COLO668 (cell line): ENCODE data around the gene SIGLEC11.
"Not testable (repeated sequence)": the region's sequence is repeated elsewhere in the genome, so short reads cannot be mapped to it uniquely, and the experiment has no call there.

Experiments used
- DNase-seq: peaks from one replicate; lab custom pipeline; 2025; ENCODE audit not compliant: unreplicated experiment; lab: John Stamatoyannopoulos, UW

Gene SIGLEC11, protein sequence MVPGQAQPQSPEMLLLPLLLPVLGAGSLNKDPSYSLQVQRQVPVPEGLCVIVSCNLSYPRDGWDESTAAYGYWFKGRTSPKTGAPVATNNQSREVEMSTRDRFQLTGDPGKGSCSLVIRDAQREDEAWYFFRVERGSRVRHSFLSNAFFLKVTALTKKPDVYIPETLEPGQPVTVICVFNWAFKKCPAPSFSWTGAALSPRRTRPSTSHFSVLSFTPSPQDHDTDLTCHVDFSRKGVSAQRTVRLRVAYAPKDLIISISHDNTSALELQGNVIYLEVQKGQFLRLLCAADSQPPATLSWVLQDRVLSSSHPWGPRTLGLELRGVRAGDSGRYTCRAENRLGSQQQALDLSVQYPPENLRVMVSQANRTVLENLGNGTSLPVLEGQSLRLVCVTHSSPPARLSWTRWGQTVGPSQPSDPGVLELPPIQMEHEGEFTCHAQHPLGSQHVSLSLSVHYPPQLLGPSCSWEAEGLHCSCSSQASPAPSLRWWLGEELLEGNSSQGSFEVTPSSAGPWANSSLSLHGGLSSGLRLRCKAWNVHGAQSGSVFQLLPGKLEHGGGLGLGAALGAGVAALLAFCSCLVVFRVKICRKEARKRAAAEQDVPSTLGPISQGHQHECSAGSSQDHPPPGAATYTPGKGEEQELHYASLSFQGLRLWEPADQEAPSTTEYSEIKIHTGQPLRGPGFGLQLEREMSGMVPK

DNA sequence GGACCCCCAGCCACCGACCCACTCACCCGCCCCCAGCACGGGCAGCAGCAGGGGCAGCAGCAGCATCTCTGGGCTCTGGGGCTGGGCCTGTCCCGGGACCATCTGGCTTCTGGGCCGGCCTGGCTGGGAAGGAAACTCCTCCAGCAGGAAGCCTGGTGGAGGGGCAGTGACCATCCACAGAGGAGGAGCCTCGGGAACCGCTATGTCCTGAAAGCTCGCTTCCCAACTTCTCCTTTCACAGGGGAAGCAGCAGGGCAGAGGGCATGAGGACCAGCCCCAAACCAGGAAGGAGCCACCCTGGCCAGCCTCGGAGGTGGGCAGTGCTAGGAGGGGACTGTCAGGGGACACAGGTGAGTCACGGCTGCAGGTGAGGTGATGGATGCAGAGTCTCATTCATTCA lies at the start of gene SIGLEC11:
SIGLEC11 (minus strand) TSS at position 193 of the 400 bp plus-strand sequence; CDS start at position 102, 91 bp downstream.
- DNase-seq: not testable (repeated sequence)

DNA sequence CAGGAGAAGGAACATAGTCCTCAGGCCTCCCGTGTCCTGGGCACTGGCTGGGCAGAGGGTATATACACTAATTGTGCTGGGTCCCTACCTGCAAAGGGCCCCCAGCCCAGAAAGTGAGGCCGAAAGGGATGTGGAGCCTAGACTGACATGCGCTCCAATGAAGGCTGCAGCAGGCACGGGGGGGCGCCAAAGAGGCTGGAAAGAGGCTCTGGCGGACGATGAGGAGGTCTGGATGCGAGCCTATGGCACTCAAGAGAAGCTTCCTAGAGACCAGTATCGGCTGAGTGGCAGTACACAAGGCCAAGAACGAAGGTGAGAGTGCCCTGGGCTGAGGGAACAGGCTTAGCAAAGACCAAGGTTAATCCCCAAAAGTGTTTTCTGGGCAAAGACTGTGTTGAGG lies 47.6 kb upstream of the SIGLEC11 start:
- DNase-seq: peak; percentile 51

DNA sequence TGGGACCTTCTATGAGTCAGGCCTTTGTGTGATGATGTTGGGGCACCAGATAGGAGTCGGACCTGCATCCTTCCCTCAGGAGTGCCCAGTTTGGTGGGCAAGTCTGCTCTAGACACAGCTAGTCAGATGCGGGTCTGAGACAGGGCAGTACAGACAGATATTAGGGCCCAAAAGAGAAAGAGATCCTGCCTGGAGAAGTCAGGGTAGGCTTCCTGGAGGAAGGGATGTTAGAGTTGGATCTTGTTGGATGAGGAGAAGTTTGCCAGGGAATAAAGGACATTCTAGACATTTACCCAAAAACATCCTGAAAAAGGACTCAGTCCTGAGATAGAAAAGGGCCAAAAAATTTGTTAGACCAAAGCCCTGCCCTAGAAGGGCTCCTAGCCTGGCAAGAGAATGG lies 47.0 kb upstream of the SIGLEC11 start:
- no peak for DNase-seq

DNA sequence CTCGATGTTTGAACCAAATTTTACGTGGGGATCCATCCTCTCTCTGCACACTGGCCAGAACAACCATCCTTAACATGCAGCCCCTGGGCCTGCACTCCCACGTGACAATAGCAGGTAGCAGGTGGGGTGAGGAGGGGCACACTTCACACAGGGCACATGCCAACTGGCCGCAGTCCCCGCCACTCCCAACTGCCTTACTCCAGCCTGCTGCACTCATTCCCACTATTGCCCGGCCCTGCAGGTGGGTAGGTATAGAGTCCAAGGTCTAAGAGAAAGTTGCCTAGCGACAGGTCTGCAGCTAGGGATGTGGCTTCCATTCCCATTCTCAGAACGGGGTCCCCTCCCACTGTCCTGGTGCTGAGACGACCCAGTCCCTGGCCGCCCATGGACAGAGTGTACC lies 46.2 kb upstream of the SIGLEC11 start:
- DNase-seq: no peak

DNA sequence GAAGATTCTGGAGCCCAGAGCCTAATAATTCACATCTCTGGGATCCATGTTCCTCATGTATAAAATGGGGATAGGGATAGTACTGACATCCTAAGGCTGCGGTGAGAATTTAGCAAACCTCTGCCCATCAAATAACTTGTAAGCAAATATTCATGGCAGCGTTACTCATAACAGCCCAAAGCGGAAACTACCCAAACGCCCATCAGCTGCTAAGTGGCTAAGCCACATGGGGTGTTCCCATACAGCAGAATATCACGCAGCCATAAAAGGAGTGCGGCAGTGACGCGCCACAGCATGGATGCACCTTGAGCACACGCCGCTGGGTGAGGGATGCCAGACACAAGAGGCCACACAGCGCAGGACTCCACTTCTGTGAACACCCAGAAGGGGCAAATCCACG lies 44.5 kb upstream of the SIGLEC11 start:
- no peak for DNase-seq

DNA sequence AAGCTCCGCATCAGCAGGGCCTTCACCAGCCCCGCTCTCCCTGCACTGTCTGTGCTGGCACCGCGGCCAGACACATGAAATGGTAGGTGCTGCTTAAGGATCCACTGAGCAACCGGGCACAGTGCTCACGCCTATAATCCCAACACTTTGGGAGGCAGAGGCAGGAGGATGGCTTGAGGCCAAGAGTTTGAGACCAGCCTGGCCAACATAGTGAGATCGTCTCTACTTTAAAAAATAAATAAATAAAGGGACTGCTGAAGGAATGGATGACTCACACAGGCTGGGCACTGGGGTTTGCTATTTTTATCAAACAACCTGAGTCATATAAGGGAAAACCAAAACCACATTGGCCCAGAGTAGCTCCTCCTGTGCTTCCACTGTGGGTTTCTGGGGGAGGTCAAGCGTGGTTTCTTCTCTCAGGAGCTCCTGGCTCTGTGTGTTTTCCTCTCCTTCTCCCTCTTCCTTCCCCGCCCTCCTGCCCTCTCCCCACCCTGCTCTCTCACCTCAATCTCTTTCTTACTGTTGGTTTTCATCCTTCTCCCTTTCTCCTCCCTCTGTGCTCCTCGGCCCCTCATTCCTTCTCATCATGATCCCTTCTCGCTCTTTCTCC lies 42.9 kb upstream of the SIGLEC11 start:
- DNase-seq: no peak

DNA sequence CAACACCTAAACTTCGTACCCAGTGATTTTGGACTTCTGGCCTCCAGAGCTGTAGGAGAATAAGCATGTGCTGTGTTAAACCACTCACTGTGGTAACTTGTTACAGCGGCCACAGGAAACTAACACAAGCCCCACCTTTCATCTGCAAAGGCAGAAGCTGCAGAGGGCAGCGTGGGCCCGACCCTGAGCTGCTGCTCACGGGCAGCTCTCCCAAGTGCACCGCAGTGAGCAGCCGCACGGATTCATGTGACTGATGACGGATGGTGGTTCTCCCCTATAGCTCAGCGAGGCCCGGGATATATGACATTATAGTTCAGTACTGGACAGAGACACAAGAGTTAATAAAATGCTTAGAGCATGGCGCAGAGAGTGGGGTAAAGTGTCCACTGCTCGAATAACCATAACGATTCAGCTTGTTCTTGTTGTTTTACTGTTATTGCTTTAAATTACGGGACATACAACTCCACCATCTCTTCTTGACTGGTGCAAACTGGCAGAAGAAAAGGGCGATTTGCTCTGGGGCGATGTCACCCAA lies 42.3 kb upstream of the SIGLEC11 start:
- DNase-seq: no peak

DNA sequence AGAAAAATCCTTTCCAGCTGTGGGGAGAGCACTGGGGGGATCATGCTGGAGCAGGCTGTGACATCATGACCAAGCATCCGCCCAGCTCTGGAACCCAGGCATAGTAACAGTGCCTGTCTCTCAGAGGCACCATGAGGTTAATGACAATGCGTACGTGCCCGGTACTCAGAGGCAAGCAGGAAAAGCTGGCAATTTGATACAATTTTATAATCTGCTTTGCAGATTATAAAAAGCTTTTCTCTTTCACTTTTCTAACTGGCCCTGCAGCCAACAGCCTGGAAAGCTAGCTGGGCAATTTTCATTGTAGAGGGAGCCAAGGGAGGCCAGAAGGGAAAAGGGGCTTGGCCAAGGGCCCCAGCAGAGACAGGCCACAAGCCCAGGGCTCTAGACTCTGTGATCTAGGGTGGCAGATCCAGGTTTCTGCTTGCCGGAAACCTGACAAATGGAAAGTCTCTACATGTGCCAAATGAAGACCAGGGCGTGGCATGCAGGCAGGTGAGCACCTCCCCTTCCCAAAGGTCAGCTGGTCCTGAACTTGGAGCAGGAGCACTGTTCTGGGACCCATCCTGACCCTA lies 41.5 kb upstream of the SIGLEC11 start:
- no peak for DNase-seq

DNA sequence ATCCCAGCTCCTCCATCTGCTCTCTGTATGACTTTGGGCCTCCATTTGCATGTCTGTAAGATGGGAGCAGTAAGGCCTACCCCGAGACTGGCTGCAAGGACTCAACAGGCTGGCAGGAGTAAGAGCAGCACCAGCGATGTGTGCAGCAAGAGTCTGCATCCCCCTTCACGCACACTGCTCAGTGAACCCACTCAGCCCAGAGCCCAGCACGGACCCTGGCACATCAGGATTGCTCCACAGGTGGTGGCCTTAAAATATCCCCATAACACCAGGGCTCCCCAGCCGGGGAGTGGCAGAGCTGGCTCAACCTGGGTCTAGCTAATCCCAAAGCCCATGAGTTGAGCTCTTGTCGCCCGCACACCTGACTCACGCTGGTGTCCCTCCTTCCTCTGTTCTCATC lies 40.8 kb upstream of the SIGLEC11 start:
- no peak for DNase-seq

DNA sequence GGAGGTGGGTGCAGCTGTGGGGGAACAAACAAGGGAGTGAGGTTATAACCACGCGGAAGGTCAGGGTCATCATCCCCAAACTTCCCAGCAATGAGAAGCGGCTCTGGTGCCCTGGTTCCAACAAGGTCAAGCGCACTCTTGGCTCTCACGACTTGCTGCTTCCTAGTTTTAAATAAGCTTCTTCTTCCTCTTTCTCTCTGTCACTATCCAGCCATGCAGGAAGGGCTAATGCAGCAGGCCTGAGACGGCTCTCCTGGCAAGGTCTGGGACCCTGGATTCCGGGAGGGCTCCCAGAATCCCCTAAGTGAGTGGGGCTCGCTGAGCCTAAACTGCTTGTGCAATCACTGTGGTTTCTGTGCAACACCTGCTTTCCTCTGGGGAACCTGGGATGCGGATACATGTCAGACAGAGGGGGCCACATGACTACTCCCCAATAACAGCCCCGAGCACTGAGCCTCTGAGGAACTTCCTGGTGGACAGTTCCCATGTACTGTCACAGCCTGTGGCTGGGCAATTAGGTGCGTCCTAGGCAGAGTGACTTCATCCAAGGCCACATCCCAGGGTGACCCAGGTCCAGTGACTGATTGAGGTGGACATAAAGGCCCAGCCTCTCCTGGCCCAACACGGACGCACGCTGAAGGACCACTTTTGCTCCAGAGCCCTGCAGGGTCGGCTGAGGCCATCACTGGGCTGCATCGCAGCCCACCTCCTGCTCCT lies 40.0 kb upstream of the SIGLEC11 start:
- DNase-seq: no peak

DNA sequence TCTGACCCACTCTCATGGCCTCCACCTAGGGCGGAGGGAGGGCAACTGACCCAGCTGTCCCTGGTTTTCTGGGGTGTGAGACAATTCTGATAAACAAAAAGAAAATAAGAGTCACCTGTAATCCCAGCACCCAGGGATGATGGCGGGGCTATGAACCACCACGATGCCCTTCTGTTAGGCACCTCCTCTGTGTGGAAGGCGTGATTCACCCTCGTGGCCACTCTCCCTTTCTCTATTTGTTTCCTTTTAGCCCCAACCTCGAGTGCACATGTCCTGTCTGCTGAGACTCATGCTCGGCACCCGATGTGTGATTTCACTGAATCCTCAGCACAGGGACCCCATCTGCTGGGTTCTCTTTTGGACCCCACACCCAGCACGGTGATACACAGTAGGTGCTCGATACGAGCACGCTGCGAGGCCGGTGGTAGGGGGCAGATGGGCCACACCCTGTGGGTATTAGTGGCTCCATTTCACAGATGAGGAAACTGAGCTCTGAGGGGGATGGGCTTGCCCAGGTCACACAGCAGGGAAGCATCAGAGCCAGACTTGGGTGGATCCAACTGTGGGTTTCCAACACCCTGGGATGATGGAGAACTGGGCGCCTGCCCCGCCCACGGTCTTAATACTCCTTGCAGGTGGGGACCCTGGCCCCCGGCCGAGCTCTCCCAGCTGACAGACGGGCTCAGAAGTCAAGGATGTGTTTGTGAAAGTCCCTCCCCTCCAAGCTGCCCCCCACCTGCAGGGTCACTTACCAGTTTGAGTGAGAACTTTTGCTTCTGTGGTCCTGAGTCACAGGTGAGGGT lies 39.3 kb upstream of the SIGLEC11 start:
- no peak for DNase-seq

DNA sequence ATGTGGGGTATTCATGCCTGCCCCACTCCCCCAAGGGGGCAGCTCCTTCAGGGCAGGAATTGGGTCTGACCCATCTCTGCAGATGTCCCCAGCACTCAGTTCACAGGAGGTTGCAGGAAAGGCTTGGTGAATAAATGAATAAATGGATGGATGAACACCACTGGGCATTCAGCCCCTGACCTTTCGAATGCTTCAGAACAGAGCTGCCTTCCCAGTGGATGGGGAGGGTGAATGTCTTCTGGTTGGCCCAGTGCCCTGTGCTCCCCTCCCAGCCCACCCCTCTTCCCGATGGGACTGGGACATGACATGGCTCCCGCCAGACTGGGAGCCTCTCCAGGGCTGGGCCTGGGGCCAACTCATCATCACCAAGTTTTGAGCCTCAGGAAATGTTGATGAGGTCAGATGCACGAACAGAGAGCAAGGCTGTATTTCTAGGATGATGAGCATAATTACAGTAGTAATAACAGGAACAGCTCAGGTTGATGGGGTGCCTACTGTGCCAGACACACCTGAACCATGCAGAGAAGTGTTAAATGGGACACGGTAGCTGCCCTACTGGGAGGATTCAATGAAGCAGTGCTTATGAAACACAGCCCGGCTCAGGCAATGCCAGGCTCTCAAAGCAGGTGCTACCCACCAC lies 38.5 kb upstream of the SIGLEC11 start:
- DNase-seq: no peak

DNA sequence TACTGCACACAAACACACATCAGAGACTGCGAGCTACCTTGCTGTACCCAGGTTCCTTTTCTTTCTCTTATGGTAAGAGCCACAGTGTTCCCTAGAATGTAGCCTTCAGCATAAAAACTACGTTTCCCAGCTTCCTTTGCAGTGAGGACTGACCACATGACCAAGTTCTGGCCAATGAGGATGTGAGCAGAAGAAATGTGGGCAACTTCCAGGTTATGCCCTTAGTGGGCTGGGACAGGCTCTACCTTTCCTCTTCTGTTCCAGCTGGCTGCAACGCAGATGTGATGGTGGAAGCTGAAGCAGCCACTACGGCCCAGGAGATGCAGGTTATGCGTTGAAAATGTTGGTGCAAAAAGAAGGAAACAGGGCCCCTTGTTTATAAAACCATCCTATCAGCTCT lies 36.7 kb upstream of the SIGLEC11 start:
- DNase-seq: peak; percentile 6

DNA sequence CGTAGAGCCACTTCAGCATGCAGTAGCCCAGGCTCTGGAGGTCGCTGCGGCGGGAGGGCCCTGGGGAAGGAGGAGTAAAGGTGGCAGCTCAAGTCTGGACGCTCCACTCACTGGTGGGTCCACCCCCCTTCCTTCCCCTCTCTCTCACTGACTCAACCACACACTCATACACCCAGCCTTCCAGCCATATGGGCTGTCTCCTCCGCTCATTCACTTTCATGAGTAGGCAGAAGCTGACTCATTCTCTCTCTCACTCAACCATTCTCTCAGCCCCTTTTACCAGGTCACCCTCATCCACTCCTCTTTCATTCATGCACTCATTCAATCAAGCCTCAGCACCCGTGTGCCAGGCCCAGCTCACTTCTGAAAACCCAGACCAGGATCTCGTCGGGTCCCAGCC lies 27.5 kb upstream of the SIGLEC11 start:
- DNase-seq: no peak

DNA sequence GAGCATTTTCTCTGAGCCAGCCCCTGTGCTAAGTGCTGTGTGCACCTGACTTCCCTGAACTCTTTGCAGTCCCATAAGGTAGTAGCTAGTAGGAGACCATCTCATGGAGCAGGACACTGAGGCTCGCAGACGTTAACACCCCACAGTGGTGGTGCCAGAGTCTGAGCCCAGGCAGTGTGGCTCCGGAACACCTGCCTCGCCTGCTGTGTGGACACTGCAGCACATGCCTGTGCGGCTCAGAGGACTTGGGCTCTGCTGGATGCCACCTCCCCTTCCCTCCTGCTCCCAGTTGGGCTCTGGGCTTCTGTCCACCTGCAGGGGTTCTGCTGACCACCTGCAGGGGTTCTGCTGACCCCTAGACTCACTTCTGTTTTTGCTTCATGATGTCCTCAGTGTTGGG lies 27.0 kb upstream of the SIGLEC11 start:
- DNase-seq: no peak

DNA sequence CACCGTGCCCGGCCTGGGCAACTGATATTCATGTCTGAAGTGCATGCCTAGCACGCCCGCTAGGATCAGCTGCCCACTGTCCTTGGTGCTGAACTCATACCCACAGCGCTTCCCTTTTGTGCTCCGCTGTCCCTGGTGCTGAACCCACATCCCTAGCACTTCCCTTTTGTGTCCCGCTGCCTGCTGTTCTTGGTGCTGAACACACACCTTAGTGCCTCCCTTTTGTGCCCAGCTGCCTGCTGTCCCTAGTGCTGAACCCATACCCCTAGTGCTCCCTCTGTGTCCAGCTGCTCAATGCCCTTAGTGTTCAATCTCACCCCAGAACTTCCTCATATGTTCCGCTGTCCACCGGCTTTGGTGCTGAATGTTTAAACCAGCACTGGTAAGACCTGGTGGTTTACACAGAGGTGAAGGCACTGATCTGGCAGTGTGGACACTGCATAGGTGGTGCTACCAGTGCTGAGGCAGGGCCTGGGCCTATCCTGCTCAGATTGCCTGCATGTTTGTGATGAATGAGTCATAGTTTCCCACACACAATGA lies 26.3 kb upstream of the SIGLEC11 start:
- peak; percentile 17 for DNase-seq

DNA sequence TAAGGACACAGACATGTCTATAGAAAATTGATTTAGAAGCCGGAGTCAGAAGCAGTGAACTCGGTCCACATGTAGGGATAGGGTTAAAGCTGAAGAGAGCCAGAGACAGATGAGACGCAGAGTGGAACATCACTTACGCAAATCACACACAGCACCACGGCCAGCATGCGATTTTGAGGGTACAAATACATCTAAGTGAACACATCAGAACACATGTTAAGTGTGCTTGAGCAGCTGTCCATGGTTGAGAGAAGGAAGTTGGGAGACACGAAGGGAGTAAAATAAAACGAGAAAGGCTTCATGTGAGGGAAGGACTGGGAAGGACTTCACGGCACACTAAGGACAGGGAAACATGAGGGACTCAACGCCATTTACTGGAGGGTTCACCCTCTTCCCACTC lies 25.4 kb upstream of the SIGLEC11 start:
- DNase-seq: no peak

DNA sequence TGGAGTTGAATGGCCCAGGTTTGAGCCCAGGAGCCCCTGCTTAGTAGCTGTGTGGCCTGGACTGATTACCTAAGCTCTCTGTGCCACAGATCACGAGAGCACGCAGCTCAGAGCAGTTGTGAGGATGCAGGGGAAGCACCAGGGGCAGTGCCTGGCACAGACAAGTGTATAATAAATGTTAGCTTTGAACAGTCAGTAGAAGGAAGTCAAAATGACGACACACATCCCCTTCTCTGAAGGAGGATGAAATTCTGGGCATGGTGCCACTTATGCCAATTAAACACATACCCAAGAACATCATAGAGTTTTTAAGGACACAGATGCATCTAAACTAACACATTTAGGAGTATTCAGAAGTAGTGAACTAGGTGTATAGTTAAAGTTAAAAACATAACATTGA lies 24.9 kb upstream of the SIGLEC11 start:
- DNase-seq: no peak

DNA sequence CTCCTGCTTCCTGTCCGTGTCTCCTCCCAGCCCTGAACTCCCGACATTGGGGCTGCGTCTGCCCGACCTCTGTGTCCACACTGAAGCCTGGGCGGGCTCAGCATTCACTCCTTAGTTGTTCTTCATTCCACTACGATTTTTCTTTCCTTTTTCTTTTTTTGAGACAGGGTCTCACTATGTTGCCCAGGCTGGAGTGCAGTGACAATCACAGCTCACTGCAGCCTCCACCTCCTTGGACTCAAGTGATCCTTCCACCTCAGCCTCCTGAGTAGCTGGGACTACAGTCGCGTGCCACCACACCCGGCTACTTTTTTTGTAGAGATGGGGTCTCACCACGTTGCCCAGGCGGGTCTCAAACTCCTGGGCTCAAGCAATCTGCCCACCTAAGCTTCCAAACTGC lies 23.5 kb upstream of the SIGLEC11 start:
- no peak for DNase-seq
